NCI-H128 (cell line): ENCODE measurements around the gene TTN.
"Not testable (repeated sequence)": the region's sequence is repeated elsewhere in the genome, so short reads cannot be mapped to it uniquely, and the experiment has no call there.

Experiments used
- DNase-seq: peaks from one replicate; lab custom pipeline; 2025; ENCODE audit not compliant: unreplicated experiment; lab: John Stamatoyannopoulos, UW

Gene TTN

DNA sequence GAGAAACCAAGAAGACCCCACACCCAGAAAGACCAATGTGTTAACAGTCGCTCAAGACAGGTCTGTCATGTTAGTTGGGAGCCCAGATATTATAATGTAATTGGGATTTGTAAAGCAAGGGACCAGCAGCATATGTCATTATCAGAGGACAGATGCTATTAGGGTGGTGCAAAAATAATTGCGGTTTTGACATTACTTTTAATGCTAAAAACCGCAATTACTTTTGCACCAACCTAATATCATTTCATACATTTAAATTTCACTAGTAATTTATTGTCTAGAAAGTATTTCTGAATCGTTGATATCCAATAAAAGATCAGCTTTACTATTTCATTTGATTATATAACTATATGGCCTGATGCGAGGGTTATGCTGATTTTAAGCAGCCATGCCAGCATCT is 131.2 kb downstream of the TTN start:
- DNase-seq: no peak

DNA sequence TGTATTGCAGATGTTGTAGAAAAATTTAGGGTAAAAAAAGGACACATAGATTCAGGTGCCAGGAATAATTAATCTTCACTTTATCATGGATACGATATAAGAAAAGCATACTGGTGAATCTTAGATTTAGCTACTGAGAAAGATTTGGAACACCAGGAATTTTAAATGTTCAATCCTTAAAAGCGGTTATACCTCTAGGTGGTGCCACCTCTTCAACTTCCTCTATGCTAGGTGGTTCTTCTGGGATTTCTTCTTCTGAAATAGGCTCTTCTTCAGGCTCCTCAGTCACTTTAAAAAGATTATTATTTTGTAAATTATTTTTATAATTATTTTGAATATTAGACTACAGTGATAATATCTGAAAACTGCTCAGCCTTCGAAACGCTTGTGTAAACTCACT is 133.1 kb downstream of the TTN start:
- DNase-seq: no peak

GRCh38 chr2:178666458-178666857 is 140.8 kb downstream of the TTN start:
- no peak for DNase-seq

- not testable (repeated sequence) for DNase-seq
Observed at GRCh38 chr2:178658480-178658879, 148.7 kb downstream of the TTN start.

DNA sequence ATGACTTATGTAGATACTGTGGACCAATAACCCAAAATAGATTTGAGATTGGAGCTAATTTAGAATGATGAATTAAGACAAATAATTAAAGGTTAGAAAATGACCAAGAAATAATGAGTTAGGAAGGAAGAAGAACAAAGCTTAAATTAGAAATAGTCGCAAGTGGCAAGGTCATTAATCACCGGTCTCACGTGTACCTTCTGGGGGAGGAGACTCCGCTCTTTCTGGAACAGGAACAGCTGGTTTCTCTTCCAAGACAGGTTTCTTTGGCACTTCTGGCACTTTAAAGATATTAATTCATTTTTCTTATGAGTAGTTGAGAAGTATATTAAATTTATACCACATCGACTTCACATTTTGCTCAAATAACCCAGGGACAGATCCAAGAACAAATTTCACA is 156.7 kb downstream of the TTN start:
- no peak for DNase-seq

DNA sequence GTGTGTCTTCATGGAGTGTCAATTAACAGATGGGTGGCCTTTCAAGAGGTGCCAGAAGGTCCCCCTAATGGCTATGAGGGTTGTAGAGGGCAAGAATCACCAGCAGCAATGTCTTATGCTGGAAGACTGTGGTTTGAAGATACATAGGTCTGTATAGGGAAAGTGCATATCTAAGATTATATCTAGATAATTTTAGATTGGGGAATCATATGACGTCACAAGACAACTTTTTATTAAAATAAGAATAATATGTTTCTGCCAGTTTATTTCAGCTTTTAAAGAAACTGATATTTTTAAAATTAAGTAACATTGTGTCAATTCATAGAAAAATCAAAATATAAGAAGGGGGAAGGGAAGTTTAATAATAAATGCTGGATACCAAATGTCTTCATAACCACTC is 162.3 kb downstream of the TTN start:
- DNase-seq: no peak

GRCh38 chr2:178641498-178641897 is 165.7 kb downstream of the TTN start:
- no peak for DNase-seq

GRCh38 chr2:178635897-178636296 is 171.3 kb downstream of the TTN start:
- no peak for DNase-seq

DNA sequence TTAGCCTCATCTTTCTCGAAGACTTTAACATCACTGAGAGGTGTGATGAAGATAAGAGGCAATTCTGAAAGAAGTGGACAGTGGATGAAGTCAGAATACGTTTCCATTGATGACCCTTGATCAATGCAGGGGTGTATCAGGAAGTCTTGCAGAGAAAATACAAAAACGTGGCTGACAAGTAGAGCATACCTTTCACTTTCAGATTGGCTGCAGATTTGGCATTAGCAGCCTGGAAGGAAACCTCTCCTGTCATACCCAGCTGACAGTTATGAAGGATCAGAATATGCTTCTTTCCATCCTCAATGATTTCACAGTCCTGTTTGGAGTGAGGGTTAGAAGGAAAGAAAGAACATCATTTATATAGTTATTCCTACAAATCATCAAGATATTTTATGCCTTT is 174.5 kb downstream of the TTN start:
- no peak for DNase-seq

DNA sequence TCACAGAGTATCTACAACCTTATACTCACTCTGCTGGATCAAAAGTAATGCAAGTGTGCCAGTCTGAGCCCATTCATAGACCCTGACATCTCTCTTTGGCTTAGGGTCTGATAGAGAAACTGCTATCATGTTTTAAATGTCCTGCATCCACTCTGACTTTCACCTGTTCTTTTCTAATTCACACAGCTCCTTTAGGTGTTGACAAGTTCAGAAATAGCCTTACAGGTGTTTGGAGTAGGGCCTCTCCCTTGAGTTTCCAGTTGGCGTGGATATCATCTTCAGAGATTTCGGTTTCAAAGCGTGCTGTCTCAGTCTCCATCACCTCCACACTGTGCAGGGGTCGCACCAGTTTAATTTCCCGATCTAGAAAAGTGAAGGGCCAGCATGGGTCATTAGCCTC is 176.6 kb downstream of the TTN start:
- DNase-seq: no peak

GRCh38 chr2:178629463-178629862 is 177.8 kb downstream of the TTN start:
- DNase-seq: no peak

GRCh38 chr2:178628605-178629004 is 178.6 kb downstream of the TTN start:
- no peak for DNase-seq

- no peak for DNase-seq
Observed at GRCh38 chr2:178627401-178627800, 179.8 kb downstream of the TTN start.

DNA sequence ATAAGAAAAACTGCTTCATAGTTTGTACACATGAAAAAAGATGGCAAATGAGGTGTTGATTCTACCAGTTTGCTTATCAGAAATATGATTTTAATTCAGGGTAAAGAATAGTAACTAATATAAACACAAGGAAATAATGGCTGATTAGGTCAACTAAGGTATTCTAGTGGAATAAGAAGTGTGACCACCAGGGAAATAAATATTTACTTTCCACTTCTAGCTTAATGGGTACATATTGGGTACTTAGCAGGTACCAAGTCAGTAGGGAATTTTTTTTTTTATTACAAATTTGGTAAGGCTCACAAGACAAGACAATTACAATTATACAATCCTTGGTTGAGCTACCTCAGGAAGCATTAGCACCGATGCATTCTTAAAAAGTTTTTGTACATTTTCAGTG is 191.3 kb downstream of the TTN start:
- DNase-seq: no peak

GRCh38 chr2:178602901-178603300 is 204.3 kb downstream of the TTN start:
- no peak for DNase-seq

DNA sequence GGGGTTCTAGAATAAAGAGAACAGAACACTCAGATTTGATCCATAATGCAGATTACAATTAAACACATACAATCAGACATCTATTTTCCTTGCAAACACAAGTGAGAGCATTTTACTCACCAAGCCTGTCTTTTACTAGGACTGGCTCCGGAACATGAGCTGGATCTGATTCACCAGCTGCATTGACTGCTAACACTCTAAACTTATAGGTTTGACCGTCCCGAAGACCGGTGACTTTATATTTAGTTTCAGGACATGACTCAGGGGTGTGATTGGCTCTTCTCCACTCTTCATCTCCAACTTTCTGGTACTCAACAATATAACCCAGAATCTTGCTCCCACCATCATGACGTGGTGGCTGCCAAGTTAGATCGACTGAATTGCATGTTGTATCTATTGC is 214.6 kb downstream of the TTN start:
- DNase-seq: no peak

DNA sequence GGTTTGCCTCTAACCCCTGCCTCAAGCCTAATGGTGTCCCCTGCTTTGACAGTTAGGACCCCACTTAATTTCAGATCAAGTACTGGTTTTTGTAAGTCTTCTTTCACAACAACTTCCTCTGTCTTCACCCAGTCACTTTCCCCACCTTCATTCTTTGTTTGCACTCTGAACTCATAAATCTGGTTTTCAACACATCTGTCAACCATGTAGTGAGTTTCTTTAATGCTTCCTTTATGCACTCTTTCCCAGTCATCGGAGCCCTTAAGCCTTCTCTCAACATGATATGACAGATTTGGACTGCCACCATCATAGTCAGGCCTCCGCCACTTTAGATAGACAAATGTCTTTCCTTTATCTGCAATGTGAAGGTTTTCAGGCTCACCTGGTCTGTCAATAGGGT is 217.9 kb downstream of the TTN start:
- DNase-seq: no peak

DNA sequence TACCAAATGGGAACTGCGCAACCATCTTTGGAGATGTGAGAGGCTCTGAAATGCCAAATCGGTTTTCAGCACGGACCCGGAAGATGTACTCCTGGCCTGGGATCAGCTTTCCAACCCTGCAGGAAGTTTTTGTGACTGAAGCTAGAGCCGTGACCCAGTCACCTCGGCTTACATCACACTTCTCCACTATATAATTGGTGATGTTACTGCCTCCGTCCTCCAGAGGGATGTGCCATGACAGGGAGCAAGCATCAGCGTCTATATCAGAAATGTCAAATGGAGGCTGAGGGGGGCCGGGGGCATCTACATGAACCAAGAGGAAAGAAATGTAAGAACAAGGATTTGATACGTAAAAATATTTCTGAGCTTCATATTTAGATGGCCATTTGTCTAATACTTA is 222.6 kb downstream of the TTN start:
- DNase-seq: no peak

- DNase-seq: no peak
Observed at GRCh38 chr2:178579006-178579405, 228.2 kb downstream of the TTN start.

- no peak for DNase-seq
Observed at GRCh38 chr2:178574789-178575188, 232.4 kb downstream of the TTN start.

GRCh38 chr2:178568227-178568626 is 239.0 kb downstream of the TTN start:
- DNase-seq: no peak

DNA sequence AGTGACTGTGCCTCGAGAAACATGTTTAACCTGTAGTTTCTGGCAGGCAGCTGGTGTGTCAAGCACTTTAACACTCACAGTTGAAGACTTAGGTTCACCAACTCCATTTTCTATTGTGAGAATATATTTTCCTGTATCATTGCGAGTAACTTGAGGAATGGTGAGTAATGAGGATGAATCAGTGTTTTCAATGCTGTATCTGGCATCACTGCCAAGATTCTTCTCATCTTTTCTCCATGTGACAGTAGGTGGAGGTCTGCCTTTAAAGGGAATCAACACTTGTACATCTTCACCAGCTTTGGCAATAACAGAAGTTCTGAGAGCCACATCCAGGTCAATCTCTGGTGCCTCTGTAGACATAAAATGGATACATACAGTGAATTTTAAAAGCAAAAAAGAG is 254.2 kb downstream of the TTN start:
- no peak for DNase-seq

GRCh38 chr2:178550352-178550751 is 256.9 kb downstream of the TTN start:
- DNase-seq: no peak

DNA sequence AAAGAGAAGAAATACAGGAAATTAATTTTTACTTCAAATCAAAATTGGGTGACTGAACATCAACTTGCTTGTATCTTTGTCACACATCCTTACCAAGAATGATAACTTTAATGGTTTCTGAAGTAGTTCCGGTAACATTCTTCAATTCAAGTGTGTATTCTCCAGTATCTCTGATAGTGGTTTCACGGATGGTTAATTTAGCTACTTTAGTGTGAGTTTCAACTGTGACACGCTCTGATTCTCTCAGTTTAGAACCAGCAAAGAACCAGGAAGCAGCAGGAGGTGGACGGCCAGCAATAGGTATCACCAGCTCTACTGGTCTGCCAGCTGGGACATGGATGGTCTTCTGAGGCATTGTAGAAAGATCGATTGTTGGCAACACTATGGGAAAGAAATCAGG is 264.7 kb downstream of the TTN start:
- DNase-seq: no peak
